ENCODE data around the gene NHLRC4.

The NHLRC4 gene

DNA sequence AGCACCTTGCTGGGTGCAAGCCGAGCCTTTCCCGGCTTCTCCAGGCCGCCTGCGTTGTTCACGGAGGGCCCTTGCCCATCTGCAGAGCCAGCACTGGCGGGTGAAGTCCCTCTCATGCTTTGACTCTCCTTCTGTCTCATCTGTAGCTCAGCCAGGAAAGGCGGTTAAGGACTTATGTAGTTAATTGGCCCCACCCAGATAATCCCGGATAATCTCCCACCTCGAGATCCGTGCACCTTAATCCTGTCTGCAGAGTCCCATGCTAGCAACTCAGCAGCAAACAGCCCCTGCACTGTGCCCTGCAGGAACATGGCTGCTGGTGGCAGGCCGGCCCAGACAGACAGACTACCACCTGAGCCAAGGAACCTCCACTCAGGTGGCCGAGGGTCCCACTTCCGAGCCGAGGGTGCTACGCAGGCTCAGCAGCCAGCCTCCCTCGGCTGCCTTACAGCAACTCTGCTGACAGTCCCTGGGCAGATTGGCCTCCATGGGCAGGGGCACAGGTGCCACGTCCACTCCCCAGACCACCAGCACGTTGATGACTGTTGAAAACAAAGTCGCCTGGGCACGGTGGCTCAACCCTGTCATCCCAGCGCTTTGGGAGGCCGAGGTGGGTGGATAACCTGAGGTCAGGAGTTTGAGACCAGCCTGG is 40.0 kb downstream of the NHLRC4 start:
- no peak for FAIRE-seq

DNA sequence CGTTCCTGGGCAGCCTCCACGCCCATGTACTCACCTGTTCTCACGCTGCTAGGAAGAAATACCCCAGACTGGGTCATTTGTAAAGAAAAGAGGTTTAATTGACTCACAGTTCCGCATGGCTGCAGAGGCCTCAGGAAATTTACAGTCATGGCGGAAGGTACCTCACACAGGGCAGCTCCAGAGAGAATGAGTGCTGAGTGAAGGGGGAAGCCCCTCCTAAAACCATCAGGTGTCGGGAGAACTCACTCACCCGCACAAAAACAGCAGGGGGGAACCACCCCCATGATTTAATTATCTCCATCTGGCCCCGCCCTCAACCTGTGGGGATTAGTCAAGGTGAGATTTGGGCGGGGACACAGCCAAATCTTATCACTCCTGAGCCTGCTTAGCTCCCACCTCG is 41.2 kb downstream of the NHLRC4 start:
- FAIRE-seq: no peak

DNA sequence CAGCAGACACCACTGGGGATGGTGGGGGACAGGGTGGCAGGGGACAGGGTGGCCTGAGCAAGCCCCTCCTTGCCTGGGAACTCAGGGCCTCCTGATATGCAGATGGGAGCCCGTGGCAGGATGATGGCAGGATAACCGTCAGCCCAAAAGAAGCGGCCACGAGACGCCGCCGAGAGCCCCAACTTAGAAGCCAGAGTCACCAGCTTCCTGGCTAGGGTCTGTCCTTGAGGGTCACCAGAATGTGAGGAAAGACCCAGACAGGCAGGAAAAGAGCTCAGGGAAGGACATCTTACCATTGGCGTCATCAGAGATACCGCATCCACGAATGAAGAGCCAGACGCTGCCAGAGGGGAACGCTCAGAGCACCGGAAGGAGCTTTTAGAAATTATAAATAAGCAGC is 42.5 kb downstream of the NHLRC4 start:
- FAIRE-seq: no peak

DNA sequence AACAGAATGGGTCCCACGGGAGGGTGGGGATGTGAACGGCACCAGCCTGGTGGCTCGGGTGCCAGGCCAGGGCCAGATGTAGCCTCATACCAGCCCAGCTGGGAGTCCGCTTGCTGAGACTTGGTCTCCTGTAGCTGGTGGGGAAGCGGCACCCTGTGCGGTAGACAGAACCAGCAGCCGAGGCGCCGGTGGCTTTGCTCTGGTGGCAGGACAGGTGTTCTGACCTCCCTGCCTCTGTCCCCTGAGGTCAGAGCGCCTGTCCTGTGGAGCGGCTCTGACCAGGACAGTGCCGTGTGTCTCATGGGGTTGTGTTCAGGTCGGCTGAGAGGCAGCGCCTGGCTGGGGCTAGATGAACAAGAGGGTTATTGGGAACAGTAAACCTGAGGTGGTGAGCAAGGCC is 43.2 kb downstream of the NHLRC4 start:
- FAIRE-seq: no peak

DNA sequence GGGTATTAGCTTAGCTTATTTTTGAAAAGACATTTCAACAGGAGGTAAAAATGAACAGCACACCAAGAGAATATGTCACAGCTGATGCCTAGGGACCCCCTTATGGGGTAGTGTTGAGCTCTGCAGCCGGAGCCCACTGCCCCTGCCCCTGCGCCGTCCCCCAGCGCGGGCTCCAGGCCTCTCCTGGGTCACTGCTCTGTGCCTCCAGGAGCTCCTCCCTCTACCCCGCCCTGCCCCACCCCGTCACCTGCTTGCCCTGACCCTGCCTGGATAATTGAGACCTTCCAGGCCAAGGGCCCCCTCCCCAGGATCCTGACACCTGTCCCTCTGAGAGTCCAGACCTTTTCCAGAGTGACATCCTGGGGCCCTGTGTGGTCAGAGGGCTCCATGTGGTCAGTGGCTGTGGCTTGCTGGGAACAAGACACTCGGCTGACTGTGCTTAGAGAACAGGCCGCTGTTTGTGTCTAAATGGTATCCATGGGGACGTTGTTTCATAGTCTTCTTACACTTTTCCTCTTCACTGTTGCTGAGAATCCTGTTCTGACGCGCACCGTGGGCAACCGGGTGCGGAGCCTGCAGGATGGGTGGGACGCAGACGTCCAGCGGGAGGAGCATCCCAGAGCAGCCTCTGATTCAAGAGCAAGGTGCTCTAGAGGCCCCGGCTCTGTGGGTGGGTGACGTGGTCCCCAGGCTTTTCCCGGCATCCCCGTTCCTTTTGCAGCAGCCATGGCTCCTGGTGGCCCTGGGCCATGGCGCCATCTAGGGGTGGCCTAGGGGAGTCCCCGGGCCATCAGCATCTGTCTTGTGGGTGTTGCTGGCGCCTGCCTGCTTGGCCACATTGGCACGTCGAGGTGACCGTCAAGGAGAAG is 43.9 kb downstream of the NHLRC4 start:
- FAIRE-seq: no peak

DNA sequence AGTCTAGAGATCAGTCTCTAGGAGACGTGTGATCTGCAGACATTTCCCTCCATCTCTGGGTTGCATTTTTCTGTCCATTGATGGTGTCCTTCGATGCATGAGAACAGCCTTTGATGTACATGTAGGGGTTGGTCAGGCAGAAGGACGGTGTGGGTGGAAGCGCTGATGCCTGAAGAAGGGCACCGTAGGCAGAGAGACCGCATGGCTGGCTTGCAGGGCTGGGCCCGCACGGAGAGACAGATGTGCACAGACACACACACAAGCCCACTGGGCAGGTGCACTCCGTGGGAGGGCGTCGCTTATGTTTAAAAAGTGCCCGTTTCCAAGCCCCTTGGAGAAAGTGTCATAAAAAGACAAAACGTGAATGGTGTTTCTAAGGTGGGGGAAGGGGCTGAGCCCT is 48.3 kb downstream of the NHLRC4 start:
- no peak for FAIRE-seq

DNA sequence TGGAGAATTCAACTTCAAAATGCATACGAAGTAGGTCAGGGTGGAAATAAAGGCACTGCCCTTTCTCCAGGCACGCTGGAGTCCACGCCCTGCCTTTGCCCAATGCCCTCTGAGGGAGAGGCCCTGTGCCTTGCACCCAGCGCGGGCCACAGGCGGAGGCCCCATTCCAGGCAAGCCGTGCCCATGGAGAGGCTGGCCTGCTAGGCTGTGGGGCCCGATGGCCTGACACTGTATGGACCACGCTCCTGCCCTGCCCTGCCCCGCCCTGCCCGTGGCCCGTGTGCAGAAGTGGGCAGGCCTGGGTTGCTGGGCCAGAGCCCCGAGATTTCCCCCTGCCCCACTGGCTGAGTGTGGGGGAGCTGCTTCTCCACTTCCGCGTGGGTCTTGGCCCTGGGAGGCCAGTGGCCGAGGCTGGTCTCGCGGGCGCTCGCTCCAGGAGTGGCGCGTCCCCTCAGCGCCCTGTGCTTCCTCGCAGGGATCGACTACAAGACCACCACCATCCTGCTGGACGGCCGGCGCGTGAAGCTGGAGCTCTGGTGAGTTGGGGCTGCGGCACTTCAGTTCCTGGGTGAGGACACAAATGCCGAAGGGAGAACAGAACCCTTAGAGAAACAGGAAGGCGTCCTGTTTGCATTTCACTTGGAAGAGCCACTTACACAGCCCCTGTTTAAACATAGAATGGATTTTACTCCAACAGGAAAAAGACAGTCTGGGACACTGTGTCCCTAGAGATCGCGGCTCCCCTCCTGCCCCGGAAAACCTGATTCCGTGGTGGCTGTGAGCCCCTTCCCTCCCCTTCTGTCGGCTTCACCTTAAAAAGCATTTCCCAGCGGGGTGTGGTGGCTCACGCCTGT is 50.2 kb downstream of the NHLRC4 start:
- FAIRE-seq: no peak

DNA sequence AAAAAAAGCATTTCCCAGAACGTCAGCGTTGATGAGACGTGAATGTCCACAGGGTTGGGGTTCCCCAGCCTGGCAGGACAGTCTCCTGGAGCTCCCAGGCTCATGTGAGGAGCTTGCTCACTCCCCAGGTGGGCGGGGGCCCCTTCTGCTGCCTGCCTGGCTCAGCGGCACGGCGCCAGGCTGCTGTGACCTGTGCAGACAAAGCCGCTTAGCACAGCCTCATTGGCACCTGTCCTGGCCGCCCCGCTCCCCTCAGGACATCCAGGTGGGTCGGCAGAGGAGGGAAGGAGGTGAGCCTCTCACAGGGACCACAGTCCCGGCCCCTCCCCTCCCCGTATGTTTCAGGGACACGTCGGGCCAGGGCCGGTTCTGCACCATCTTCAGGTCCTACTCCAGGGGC is 51.0 kb downstream of the NHLRC4 start:
- no peak for FAIRE-seq
